ENCODE data around the gene TRAK2. TPM values are rescaled to one million over a fixed set of nuclear protein-coding genes. Genes with fewer than 3 reads are reported as not detected.
A peak's percentile ranks its signal among the peaks of the same experiment; 100 is the strongest.

The TRAK2 gene
- total and polyA plus RNA-seq, 9 of the 15 experiments (the other 6 are each of a cell fraction or from before 2014, with no cell fraction given), result 3.4 to 10.4 (median 7.3) TPM

DNA sequence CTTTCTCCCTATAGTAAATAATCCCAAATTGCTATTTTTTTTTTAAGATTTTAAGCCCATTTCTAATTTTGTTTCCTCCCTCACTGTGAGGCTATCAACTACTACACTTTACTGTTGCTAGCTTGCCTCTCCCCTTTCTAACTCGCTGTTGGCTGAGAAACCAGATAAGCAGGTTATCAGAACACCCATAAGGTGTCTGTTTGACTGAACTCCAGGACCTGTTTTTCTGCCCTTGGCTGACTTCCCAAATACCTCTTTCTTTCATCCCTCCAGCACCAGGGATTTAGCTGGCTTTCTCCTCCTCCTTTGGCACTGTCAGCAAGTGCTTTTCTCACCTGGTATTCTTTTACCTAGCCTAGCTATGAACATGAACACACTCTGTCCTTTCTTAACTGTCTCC, 11.1 kb downstream of the TRAK2 start (continued):
- TF ChIP-seq ZBTB11 (CRISPR knock-in tag; IDR thresholded peaks at IDR 0.05) (0 out of 6 replicates have a peak, but pooled peaks of 1 of the 3 experiments have one; percentile 31), RB1 (IDR thresholded peaks at IDR 0.05; ENCODE audit: low read depth) (no peak), PML (IDR thresholded peaks at IDR 0.05; ENCODE audit: low read length) (peak; percentile 93), PRDM10 (IDR thresholded peaks at IDR 0.05; ENCODE audit: partially characterized antibody) (peak; percentile 22), SMARCE1 (IDR thresholded peaks at IDR 0.05) (peak; percentile 94), ATF4 (CRISPR knock-in tag; IDR thresholded peaks at IDR 0.05) (no peak), C11orf30 (IDR thresholded peaks at IDR 0.05; ENCODE audit: low read depth) (no peak), ARID4B (CRISPR knock-in tag; IDR thresholded peaks at IDR 0.05) (no peak), CREBBP (IDR thresholded peaks at IDR 0.05; ENCODE audit: low read depth, low read length) (no peak)
- TF ChIP-seq, protein P1, sequence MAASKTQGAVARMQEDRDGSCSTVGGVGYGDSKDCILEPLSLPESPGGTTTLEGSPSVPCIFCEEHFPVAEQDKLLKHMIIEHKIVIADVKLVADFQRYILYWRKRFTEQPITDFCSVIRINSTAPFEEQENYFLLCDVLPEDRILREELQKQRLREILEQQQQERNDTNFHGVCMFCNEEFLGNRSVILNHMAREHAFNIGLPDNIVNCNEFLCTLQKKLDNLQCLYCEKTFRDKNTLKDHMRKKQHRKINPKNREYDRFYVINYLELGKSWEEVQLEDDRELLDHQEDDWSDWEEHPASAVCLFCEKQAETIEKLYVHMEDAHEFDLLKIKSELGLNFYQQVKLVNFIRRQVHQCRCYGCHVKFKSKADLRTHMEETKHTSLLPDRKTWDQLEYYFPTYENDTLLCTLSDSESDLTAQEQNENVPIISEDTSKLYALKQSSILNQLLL (CRISPR knock-in tag; IDR thresholded peaks at IDR 0.05; ENCODE audit: borderline replicate concordance), result no peak
- TF ChIP-seq, protein P2, sequence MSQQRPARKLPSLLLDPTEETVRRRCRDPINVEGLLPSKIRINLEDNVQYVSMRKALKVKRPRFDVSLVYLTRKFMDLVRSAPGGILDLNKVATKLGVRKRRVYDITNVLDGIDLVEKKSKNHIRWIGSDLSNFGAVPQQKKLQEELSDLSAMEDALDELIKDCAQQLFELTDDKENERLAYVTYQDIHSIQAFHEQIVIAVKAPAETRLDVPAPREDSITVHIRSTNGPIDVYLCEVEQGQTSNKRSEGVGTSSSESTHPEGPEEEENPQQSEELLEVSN (IDR thresholded peaks at IDR 0.05; ENCODE audit: borderline replicate concordance in 1 of 2, extremely low read depth in 1 of 2, insufficient read depth in 1 of 2, insufficient read length in 1 of 2, low read depth in 1 of 2, low read length in 1 of 2, poor library complexity in 1 of 2, severe bottlenecking in 1 of 2), result no peak

All from K562 (cell line).